Skin epidermis (tissue), 12 donors: ENCODE results near the gene CEL.
"Not testable (repeated sequence)": the region's sequence is repeated elsewhere in the genome, so short reads cannot be mapped to it uniquely, and the experiment has no call there.

Source experiments
- H3K27ac ChIP-seq, 21 experiments: fragments of 200-600 bp; sonication (generic) in 11 of 21; one replicate each; pipeline ENCODE4 v1.5.0; 2020; ENCODE audit warnings: mild to moderate bottlenecking in 3 of 21, inconsistent platforms in 2 of 21, moderate library complexity in 2 of 21
- H3K4me3 ChIP-seq, 7 experiments: fragments of 200-600 bp; sonication (generic) in 2 of 7; one replicate each; pipeline ENCODE4 v1.5.0; 2020; ENCODE audit warnings: inconsistent platforms in 2 of 7, mild to moderate bottlenecking in 2 of 7, moderate library complexity in 1 of 7

CEL gene

GRCh38 chr9:133080161-133080560 is 18.4 kb downstream of the CEL start:
- Histone ChIP-seq H3K4me3 (no peak overlapping the region), H3K27ac (no peak overlapping the region)

GRCh38 chr9:133080786-133081779 is 19.3 kb downstream of the CEL start:
- not testable (repeated sequence) for H3K4me3 ChIP-seq, H3K27ac ChIP-seq

GRCh38 chr9:133081957-133082644 is 20.3 kb downstream of the CEL start:
- H3K27ac ChIP-seq, H3K4me3 ChIP-seq: not testable (repeated sequence)

GRCh38 chr9:133083688-133084087 is 21.9 kb downstream of the CEL start:
- not testable (repeated sequence) for H3K4me3 ChIP-seq, H3K27ac ChIP-seq

GRCh38 chr9:133086212-133086860 is 24.6 kb downstream of the CEL start:
- not testable (repeated sequence) for H3K4me3 ChIP-seq, H3K27ac ChIP-seq

GRCh38 chr9:133086894-133087293 is 25.1 kb downstream of the CEL start:
- no peak overlapping the region for H3K27ac ChIP-seq

GRCh38 chr9:133087429-133088145 is 25.8 kb downstream of the CEL start:
- Histone ChIP-seq H3K4me3 (no peak overlapping the region), H3K27ac (no peak overlapping the region)

More at GRCh38 chr9:133086894-133087293, 25.1 kb downstream of the CEL start:
- no peak overlapping the region for H3K4me3 ChIP-seq

- Histone ChIP-seq H3K27ac (no peak overlapping the region), H3K4me3 (no peak overlapping the region)
These were observed 26.5 kb downstream of the CEL start for GRCh38 chr9:133088146-133088750.

GRCh38 chr9:133088756-133089155 is 27.0 kb downstream of the CEL start:
- no peak overlapping the region for H3K27ac ChIP-seq
- no peak overlapping the region for H3K4me3 ChIP-seq

- H3K27ac ChIP-seq: no peak overlapping the region
- no peak overlapping the region for H3K4me3 ChIP-seq
These were observed 27.5 kb downstream of the CEL start for GRCh38 chr9:133089271-133089671.

- Histone ChIP-seq H3K4me3 (no peak overlapping the region), H3K27ac (no peak overlapping the region)
These were observed 28.4 kb downstream of the CEL start for GRCh38 chr9:133090187-133090586.

GRCh38 chr9:133090752-133091385 is 29.1 kb downstream of the CEL start:
- Histone ChIP-seq H3K27ac (no peak overlapping the region), H3K4me3 (no peak overlapping the region)

GRCh38 chr9:133094351-133094750 is 32.6 kb downstream of the CEL start:
- H3K4me3 ChIP-seq, H3K27ac ChIP-seq: not testable (repeated sequence)

- no peak overlapping the region for H3K27ac ChIP-seq
- H3K4me3 ChIP-seq: no peak overlapping the region
These were observed 33.1 kb downstream of the CEL start for GRCh38 chr9:133094842-133095393.

- Histone ChIP-seq H3K27ac (no peak overlapping the region), H3K4me3 (no peak overlapping the region)
These were observed 36.4 kb downstream of the CEL start for GRCh38 chr9:133098104-133098754.

- no peak overlapping the region for H3K4me3 ChIP-seq
- no peak overlapping the region for H3K27ac ChIP-seq
These were observed 37.1 kb downstream of the CEL start for GRCh38 chr9:133098871-133099270.

GRCh38 chr9:133099726-133100505 is 38.1 kb downstream of the CEL start:
- Histone ChIP-seq H3K27ac (no peak overlapping the region), H3K4me3 (no peak overlapping the region)
